Measurements from ENCODE around the gene HPS4. TPM values are rescaled to one million over a fixed set of nuclear protein-coding genes. Genes with fewer than 3 reads are reported as not detected.
"Not testable (repeated sequence)": the region's sequence is repeated elsewhere in the genome, so short reads cannot be mapped to it uniquely, and the experiment has no call there.

Gene HPS4
- total RNA-seq, 1 donor from 2014 or later: 37.1 TPM

DNA sequence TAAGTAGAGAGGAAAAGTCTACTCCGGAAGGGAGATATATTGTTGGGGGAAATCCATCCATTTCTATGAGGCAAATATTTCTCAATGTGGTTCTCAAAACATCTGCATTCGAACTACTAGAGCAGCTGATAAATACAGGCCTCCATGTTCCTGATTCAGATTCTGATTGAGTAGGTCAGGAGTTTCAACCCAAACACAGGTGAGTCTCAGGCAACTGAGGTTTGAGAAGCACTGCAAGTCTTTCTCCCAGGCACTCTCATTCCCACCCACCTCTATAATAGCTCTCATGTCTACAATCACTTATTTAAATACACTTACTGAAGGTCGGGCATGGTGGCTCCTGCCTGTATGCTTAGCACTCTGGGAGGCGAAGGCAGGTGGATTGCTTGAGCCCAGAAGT is 69.2 kb downstream of the HPS4 start:
- Mint-ChIP-seq H3K27me3 (ENCODE audit: unreplicated experiment) (peaks cover 34% of the 10 kb centered on the region), H3K4me1 (ENCODE audit: unreplicated experiment) (peaks cover 18% of the 10 kb centered on the region), H3K27ac (ENCODE audit: unreplicated experiment) (no peak overlapping the region), H3K9me3 (ENCODE audit: unreplicated experiment) (no peaks in the 10 kb centered on the region), H3K4me3 (ENCODE audit: unreplicated experiment) (no peak overlapping the region), H3K36me3 (ENCODE audit: unreplicated experiment) (no peaks in the 10 kb centered on the region)
- DNase-seq (ENCODE audit: extremely low spot score, unreplicated experiment): no peak
- TF ChIP-seq, protein P1, sequence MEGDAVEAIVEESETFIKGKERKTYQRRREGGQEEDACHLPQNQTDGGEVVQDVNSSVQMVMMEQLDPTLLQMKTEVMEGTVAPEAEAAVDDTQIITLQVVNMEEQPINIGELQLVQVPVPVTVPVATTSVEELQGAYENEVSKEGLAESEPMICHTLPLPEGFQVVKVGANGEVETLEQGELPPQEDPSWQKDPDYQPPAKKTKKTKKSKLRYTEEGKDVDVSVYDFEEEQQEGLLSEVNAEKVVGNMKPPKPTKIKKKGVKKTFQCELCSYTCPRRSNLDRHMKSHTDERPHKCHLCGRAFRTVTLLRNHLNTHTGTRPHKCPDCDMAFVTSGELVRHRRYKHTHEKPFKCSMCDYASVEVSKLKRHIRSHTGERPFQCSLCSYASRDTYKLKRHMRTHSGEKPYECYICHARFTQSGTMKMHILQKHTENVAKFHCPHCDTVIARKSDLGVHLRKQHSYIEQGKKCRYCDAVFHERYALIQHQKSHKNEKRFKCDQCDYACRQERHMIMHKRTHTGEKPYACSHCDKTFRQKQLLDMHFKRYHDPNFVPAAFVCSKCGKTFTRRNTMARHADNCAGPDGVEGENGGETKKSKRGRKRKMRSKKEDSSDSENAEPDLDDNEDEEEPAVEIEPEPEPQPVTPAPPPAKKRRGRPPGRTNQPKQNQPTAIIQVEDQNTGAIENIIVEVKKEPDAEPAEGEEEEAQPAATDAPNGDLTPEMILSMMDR (IDR thresholded peaks at IDR 0.05): no peak

DNA sequence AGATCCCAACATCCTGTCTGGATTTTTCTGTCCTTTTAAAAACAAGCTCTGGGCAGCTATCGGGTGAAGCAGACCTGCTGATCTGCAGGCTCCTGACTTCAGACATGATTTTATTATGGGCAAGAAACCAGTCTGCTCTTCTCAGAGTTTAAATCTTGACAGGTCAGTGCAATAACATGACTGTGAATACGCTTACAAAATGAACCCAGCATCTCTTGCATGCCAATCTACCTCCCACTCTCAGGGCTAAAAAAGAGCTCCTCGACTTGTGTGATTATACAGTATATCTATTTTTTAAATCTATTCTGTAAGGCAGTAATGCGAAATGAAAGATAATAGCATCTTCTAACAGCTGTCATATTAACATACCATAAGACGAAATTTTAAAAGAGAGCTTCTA is 73.2 kb downstream of the HPS4 start:
- H3K27me3 Mint-ChIP-seq (ENCODE audit: unreplicated experiment): peaks cover 31% of the 10 kb centered on the region
- TF ChIP-seq, protein P1 (IDR thresholded peaks at IDR 0.05): no peak
- no peak for DNase-seq (ENCODE audit: extremely low spot score, unreplicated experiment)
- H3K9me3 Mint-ChIP-seq (ENCODE audit: unreplicated experiment): no peaks in the 10 kb centered on the region
- H3K4me3 Mint-ChIP-seq (ENCODE audit: unreplicated experiment): no peak overlapping the region
- H3K36me3 Mint-ChIP-seq (ENCODE audit: unreplicated experiment): no peaks in the 10 kb centered on the region
- peaks cover under 1% of the 10 kb centered on the region for H3K4me1 Mint-ChIP-seq (ENCODE audit: unreplicated experiment)
- H3K27ac Mint-ChIP-seq (ENCODE audit: unreplicated experiment): no peak overlapping the region

DNA sequence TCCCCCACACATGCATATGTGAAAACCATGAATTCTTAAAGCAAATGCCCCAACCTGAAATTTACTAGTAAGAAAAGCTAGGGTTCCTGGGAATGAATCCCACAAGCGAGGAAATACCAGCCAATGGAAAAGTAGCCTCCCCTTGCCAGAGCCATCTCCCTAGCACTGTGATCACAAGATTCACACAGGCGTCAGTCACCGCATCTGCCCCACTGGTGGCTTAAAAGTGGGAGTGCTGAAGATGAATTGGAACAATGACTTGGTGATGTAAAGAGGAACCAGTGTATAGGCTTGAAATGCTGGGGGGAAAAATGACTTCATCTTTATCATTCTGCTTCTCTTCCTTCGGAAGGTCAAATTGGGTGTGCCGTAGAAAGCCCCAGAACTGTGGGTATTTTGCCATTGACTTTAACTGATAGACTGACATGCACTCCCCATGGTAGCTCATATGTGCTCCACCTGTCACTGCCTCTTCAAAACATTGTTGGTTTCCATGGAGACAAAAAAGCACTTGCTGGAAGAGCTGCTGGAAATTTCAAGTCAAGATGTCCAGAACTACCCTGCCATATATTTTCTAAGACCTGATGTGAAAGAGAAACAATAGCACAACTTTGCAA is 73.8 kb downstream of the HPS4 start:
- TF ChIP-seq, protein P1 (IDR thresholded peaks at IDR 0.05): no peak
- no peak overlapping the region for H3K4me3 Mint-ChIP-seq (ENCODE audit: unreplicated experiment)
- no peaks in the 10 kb centered on the region for H3K9me3 Mint-ChIP-seq (ENCODE audit: unreplicated experiment)
- H3K36me3 Mint-ChIP-seq (ENCODE audit: unreplicated experiment): no peaks in the 10 kb centered on the region
- peaks cover 32% of the 10 kb centered on the region for H3K27me3 Mint-ChIP-seq (ENCODE audit: unreplicated experiment)
- DNase-seq (ENCODE audit: extremely low spot score, unreplicated experiment): no peak
- no peak overlapping the region for H3K27ac Mint-ChIP-seq (ENCODE audit: unreplicated experiment)
- H3K4me1 Mint-ChIP-seq (ENCODE audit: unreplicated experiment): peaks cover 5% of the 10 kb centered on the region

DNA sequence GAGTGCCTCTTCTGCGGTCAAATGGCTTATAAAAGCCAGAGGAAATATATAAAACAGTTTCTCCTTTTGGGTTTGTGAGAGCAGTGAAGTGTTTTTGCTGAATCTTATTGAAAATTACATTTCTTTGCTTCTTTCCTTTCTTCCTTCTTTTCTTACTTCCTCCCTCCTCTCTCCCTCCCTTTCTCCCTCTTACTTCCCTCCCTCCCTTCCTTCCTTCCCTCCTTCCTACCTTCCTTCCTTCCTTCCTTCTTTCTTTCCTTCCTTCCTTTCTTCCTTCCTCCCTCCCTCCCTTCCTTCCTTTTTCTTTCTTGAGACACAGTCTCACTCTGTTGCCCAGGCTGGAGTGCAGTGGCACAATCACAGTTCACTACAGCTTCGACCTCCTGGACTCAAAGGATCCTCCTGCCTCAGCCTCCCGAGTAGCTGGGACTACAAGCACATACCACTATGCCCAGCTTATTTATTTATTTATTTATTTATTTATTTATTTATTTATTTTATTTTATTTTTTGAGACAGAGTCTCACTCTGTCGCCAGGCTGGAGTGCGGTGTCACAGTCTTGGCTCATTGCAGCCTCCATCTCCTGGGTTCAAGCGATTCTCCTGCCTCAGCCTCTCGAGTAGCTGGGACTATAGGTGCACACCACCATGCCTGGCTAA is 74.9 kb downstream of the HPS4 start:
- not testable (repeated sequence) for H3K9me3 Mint-ChIP-seq (ENCODE audit: unreplicated experiment); H3K36me3 Mint-ChIP-seq (ENCODE audit: unreplicated experiment); H3K27ac Mint-ChIP-seq (ENCODE audit: unreplicated experiment); H3K4me3 Mint-ChIP-seq (ENCODE audit: unreplicated experiment); DNase-seq (ENCODE audit: extremely low spot score, unreplicated experiment)
- Mint-ChIP-seq H3K4me1 (ENCODE audit: unreplicated experiment) (peaks cover 14% of the 10 kb centered on the region), H3K27me3 (ENCODE audit: unreplicated experiment) (peaks cover 35% of the 10 kb centered on the region)

DNA sequence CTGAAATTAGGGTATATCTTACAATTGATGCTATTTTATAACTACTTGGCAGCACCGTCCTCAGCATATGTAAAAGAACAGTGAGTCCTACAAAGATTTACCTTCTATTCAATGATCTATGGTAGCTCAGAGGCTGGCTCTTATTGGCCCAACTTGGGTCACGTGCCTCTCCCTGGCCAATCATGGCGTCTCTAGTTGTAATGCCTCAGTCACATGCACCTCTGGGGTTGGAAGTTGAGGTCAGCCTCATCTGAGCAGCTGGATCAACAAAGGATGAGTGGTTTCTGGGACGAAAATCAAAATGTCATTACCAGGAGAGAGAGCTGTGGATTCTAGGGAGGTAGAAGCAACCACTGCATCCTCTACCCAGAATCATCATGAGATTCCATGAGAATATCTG is 77.5 kb downstream of the HPS4 start:
- Mint-ChIP-seq H3K9me3 (ENCODE audit: unreplicated experiment) (no peaks in the 10 kb centered on the region), H3K27ac (ENCODE audit: unreplicated experiment) (no peak overlapping the region), H3K36me3 (ENCODE audit: unreplicated experiment) (no peaks in the 10 kb centered on the region), H3K4me1 (ENCODE audit: unreplicated experiment) (peaks cover 15% of the 10 kb centered on the region), H3K27me3 (ENCODE audit: unreplicated experiment) (peaks cover 40% of the 10 kb centered on the region), H3K4me3 (ENCODE audit: unreplicated experiment) (no peak overlapping the region)
- TF ChIP-seq, protein P1 (IDR thresholded peaks at IDR 0.05): no peak
- DNase-seq (ENCODE audit: extremely low spot score, unreplicated experiment): no peak
